Measurements from ENCODE around the gene NDUFA13. TPM values are rescaled to one million over a fixed set of nuclear protein-coding genes. Genes with fewer than 3 reads are reported as not detected.
A peak's percentile ranks its signal among the peaks of the same experiment; 100 is the strongest.
"Not testable (repeated sequence)": the region's sequence is repeated elsewhere in the genome, so short reads cannot be mapped to it uniquely, and the experiment has no call there.

The NDUFA13 gene
- 47.9 TPM for total RNA-seq

GRCh38 chr19:19515642-19516519 lies at the start of gene NDUFA13:
Gene NDUFA13 (plus strand): TSS chr19:19516225. CDS start chr19:19516239, 14 bp downstream.
- H3K4me3 ChIP-seq, result peak within 1 kb of the TSS; percentile 56 to 69
- peak; percentile 98 to 99 for TF ChIP-seq POLR2AphosphoS5 (IDR thresholded peaks at IDR 0.05; ENCODE audit: insufficient read depth in 1 of 2, low read depth in 1 of 2)
- TF ChIP-seq POLR2A (IDR thresholded peaks at IDR 0.05), result peak in 1 of 2 donors; percentile 44
- no peak for TF ChIP-seq CTCF (IDR thresholded peaks at IDR 0.05)
- no peaks in the 10 kb centered on the region for H3K27me3 ChIP-seq
- H3K9me3 ChIP-seq, result no peaks in the 10 kb centered on the region
- peak in 1 of 2 donors; percentile 92 for DNase-seq (ENCODE audit: extremely low spot score in 2 of 2)
- intact Hi-C loops (cut with DNase I), result no loop called here
- no peaks in the 10 kb centered on the region for H3K36me3 ChIP-seq
- H3K27ac ChIP-seq, result peak within 1 kb of the TSS; percentile 80
- peaks cover 37% of the 10 kb centered on the region for H3K4me1 ChIP-seq

GRCh38 chr19:19468424-19469050 lies 47.5 kb upstream of the NDUFA13 start:
- intact Hi-C loops (cut with DNase I), result no loop called here

GRCh38 chr19:19470579-19470978 lies 45.4 kb upstream of the NDUFA13 start:
- TF ChIP-seq CTCF (IDR thresholded peaks at IDR 0.05), result no peak
- TF ChIP-seq POLR2A (IDR thresholded peaks at IDR 0.05), result no peak
- TF ChIP-seq POLR2AphosphoS5 (IDR thresholded peaks at IDR 0.05; ENCODE audit: insufficient read depth in 1 of 2, low read depth in 1 of 2), result no peak
- H3K36me3 ChIP-seq, result peaks cover 0 to 30% of the 10 kb centered on the region in 2 donors
- H3K4me1 ChIP-seq, result peaks cover 19% of the 10 kb centered on the region
- H3K27ac ChIP-seq, result no peak overlapping the region
- intact Hi-C loops (cut with DNase I), result no loop called here
- H3K27me3 ChIP-seq, result no peaks in the 10 kb centered on the region
- H3K9me3 ChIP-seq, result peaks cover 10% of the 10 kb centered on the region
- no peak overlapping the region for H3K4me3 ChIP-seq
- DNase-seq (ENCODE audit: extremely low spot score in 2 of 2), result no peak

More at GRCh38 chr19:19468424-19469050, 47.5 kb upstream of the NDUFA13 start:
- H3K36me3 ChIP-seq, result peaks cover 0 to 33% of the 10 kb centered on the region in 2 donors
- peaks cover 15% of the 10 kb centered on the region for H3K4me1 ChIP-seq
- H3K9me3 ChIP-seq, result peaks cover 10% of the 10 kb centered on the region
- H3K27ac ChIP-seq, result no peak overlapping the region
- no peak for DNase-seq (ENCODE audit: extremely low spot score in 2 of 2)
- no peaks in the 10 kb centered on the region for H3K27me3 ChIP-seq
- no peak for TF ChIP-seq CTCF (IDR thresholded peaks at IDR 0.05)
- TF ChIP-seq POLR2AphosphoS5 (IDR thresholded peaks at IDR 0.05; ENCODE audit: insufficient read depth in 1 of 2, low read depth in 1 of 2), result no peak
- no peak for TF ChIP-seq POLR2A (IDR thresholded peaks at IDR 0.05)
- no peak overlapping the region for H3K4me3 ChIP-seq

GRCh38 chr19:19471682-19472081 lies 44.3 kb upstream of the NDUFA13 start:
- intact Hi-C loops (cut with DNase I), result no loop called here
- H3K27me3 ChIP-seq, result no peaks in the 10 kb centered on the region
- no peak for TF ChIP-seq POLR2A (IDR thresholded peaks at IDR 0.05)
- no peak for TF ChIP-seq CTCF (IDR thresholded peaks at IDR 0.05)
- no peak for TF ChIP-seq POLR2AphosphoS5 (IDR thresholded peaks at IDR 0.05; ENCODE audit: insufficient read depth in 1 of 2, low read depth in 1 of 2)
- H3K27ac ChIP-seq, result no peak overlapping the region
- H3K9me3 ChIP-seq, result peaks cover 10% of the 10 kb centered on the region
- H3K4me1 ChIP-seq, result peaks cover 22% of the 10 kb centered on the region
- no peak for DNase-seq (ENCODE audit: extremely low spot score in 2 of 2)
- H3K36me3 ChIP-seq, result peaks cover 0 to 19% of the 10 kb centered on the region in 2 donors
- no peak overlapping the region for H3K4me3 ChIP-seq

- H3K36me3 ChIP-seq, result peaks cover 0 to 15% of the 10 kb centered on the region in 2 donors
- H3K27ac ChIP-seq; intact Hi-C loops (cut with DNase I); H3K4me3 ChIP-seq; DNase-seq (ENCODE audit: extremely low spot score in 2 of 2); H3K27me3 ChIP-seq: not testable (repeated sequence)
- peaks cover 10% of the 10 kb centered on the region for H3K9me3 ChIP-seq
- H3K4me1 ChIP-seq, result peaks cover 25% of the 10 kb centered on the region
Measured at GRCh38 chr19:19472106-19472505, 43.9 kb upstream of the NDUFA13 start.
